Large intestine (tissue), 3 donors: ENCODE results near the gene RIMBP2. TPM values are rescaled to one million over a fixed set of nuclear protein-coding genes. Genes with fewer than 3 reads are reported as not detected.

Experiments used
- DNase-seq, 2 donors: peaks; one replicate each; pipeline versions ENCODE4 v3.0.0 to v3.0.0-alpha.2; 2013
- H3K27ac ChIP-seq: one replicate; pipeline ENCODE4 v1.5.1; 2013; ENCODE audit warnings: low read length
- H3K27me3 ChIP-seq: 2 replicates; pipeline ENCODE4 v1.6.1; 2013; ENCODE audit warnings: low read length; ENCODE audit not compliant: control insufficient read depth, insufficient read depth
- H3K36me3 ChIP-seq: 2 replicates; pipeline ENCODE4 v1.6.1; 2013; ENCODE audit warnings: low read length; ENCODE audit not compliant: control insufficient read depth, insufficient read depth
- H3K4me1 ChIP-seq: one replicate; pipeline ENCODE4 v1.6.1; 2013; ENCODE audit warnings: low read length; ENCODE audit not compliant: control insufficient read depth, insufficient read depth
- H3K4me3 ChIP-seq: one replicate; pipeline ENCODE4 v1.5.1; 2013; ENCODE audit warnings: low read length
- H3K9me3 ChIP-seq: one replicate; pipeline ENCODE4 v1.6.1; 2013; ENCODE audit warnings: mild to moderate bottlenecking, low read depth, low read length, moderate library complexity; ENCODE audit not compliant: control insufficient read depth
- WGBS: methylation state at CpG from one replicate; pipeline ENCODE4 v1.1.5; 2013; ENCODE audit warnings: low lambda C conversion rate; ENCODE audit not compliant: insufficient coverage; 5-methylcytosine and 5-hydroxymethylcytosine counted together
- polyA plus RNA-seq: library from polyadenylated mRNA; unstranded; fragments of 120-200 nt; gene quantifications from one replicate; pipeline ENCODE4 v1.2.1, GENCODE V29; 2013

Gene RIMBP2
- polyA plus RNA-seq, 1 donor, result 22.7 TPM

DNA sequence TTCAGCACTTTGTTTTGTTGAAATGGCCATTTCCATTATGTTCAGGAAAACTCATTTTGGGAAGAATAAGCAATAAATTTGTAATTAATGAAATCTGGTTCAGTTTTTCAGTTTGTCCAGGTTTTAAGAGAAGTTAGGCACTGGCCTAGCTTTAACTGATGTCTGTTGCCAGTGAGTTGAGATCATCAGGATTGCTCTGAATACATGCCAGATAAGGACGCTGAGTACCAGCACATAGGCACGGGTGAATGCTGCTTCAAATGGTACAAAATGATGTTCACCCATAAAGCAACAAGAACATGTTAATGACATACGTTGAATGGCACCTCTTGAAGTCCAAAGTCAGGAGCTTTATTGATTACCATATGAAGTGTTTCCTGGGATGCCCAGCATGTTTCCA, 331.9 kb downstream of the RIMBP2 start:
- DNase-seq, result no peak
- Histone ChIP-seq H3K4me1 (no peaks in the 10 kb centered on the region), H3K9me3 (no peaks in the 10 kb centered on the region), H3K27me3 (no peaks in the 10 kb centered on the region), H3K27ac (no peak overlapping the region), H3K36me3 (no peaks in the 10 kb centered on the region), H3K4me3 (no peak overlapping the region)
- no CpG with 5 or more reads among the region's 3 CpGs for WGBS

DNA sequence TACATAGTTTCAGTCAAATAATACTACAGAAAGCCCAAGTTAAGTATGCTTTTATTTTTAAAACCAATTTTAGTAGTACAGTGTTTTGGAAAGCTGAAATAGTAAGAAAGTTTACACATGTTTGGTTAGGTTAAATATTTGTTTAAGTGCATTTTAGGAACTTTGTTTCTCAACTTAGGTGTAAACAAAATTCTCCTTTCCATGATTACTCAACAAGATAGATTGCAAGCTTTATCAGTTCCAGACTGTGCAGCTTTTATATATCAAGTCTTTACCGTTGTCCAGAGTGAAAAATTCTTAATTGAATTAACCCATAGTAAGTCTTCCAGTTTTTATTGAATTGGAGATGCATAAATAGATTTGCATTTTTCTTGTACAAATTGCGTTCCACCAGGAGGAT, 333.3 kb downstream of the RIMBP2 start:
- H3K27me3 ChIP-seq, result no peaks in the 10 kb centered on the region
- no peak overlapping the region for H3K4me3 ChIP-seq
- WGBS, result 17% methylated on average over 1 of the region's 2 CpGs
- no peaks in the 10 kb centered on the region for H3K4me1 ChIP-seq
- H3K36me3 ChIP-seq, result no peaks in the 10 kb centered on the region
- no peak for DNase-seq
- no peaks in the 10 kb centered on the region for H3K9me3 ChIP-seq
- H3K27ac ChIP-seq, result no peak overlapping the region

DNA sequence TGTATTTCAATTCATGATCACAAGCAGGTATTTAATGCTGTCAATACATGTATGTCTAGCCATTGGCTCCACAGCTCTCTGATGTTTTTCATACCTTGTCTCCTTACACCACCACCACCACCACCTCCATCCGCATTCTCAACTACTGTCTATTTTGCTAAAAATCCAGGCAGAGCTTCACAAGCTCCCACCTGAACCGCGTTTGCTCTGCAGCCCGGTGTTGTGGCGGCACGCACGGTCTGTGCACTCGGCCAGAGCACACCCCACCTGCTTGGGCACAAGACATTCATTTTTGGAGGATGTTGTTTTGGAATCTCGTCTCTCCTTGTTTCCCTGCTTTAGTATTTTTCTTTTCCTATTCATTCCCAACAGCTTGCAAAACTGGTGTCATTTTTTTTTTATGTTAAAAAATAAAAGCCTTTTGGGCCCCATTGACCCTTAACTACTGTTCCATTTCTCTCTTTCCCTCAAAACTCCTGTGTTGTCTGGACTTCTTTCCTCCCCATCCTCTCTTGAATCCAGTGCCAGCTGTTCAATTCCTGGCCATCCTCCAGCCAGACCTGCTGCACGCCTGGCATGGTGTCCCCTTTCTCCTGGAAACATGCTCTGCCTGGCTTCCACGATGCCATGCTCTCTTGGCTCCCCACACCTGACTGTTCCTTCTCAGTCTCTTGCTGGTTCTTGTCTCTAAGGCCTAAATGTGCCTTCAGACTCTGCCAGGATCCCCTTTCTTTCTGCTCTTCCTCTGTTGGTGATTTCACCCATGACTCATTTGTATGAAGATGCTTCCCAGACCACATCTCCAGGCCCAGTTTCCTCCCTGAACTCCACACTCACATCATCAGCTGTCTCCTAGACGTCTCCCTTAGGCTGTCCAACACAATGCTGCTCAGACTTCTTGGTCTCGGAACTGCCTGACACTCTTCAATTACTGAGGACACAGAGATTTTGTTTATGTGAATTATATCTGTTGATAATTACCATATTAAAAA, 340.5 kb downstream of the RIMBP2 start:
- no peak overlapping the region for H3K27ac ChIP-seq
- H3K27me3 ChIP-seq, result peaks cover 2% of the 10 kb centered on the region
- DNase-seq, result no peak
- no peaks in the 10 kb centered on the region for H3K36me3 ChIP-seq
- H3K4me1 ChIP-seq, result no peaks in the 10 kb centered on the region
- no peak overlapping the region for H3K4me3 ChIP-seq
- no CpG with 5 or more reads among the region's 13 CpGs for WGBS
- H3K9me3 ChIP-seq, result no peaks in the 10 kb centered on the region

DNA sequence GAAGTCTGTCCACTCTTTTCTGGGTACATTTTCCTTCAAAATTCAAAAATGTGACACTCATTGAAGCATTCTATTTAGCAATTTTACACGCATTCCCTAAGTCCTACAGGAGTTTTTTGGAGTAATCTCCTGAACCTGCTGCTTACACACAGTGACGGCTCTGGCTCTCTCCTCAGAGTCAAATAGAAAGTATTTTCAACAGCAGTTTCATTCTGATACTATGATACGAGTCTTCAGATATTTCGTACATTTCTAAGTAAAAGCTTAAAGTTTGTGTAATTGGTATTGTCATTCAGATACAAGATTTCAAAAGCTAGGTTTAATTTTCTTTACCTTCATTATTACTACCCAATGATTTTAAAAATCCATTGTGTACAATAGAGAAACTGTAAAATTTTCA, 342.0 kb downstream of the RIMBP2 start:
- Histone ChIP-seq H3K27me3 (peaks cover 2% of the 10 kb centered on the region), H3K9me3 (no peaks in the 10 kb centered on the region), H3K4me3 (no peak overlapping the region), H3K36me3 (no peaks in the 10 kb centered on the region), H3K27ac (no peak overlapping the region), H3K4me1 (no peaks in the 10 kb centered on the region)
- DNase-seq, result no peak
- WGBS, result 100% methylated on average over 2 of the region's 4 CpGs

DNA sequence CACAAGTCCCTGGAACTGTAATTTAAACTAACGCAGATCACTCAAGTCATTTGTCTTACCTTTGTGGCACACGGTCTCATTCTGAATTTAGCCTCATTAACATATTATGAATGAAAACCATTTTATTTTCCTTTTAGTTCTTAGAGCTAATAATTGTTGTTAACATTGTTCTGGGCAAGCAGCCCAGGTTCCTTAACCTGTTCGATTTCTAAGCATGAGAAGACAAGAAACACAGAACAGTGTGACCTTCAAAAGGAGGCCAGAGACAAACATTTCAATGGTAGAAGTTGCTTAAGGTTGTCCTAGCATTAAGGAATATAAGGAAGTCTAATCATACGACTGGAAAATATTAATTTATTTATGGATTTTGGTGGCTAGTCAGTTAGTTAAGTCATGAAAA, 343.2 kb downstream of the RIMBP2 start:
- no peaks in the 10 kb centered on the region for H3K36me3 ChIP-seq
- peaks cover 2% of the 10 kb centered on the region for H3K27me3 ChIP-seq
- 100% methylated on average over 2 of the region's 4 CpGs for WGBS
- no peak overlapping the region for H3K4me3 ChIP-seq
- no peak for DNase-seq
- no peaks in the 10 kb centered on the region for H3K9me3 ChIP-seq
- H3K4me1 ChIP-seq, result no peaks in the 10 kb centered on the region
- H3K27ac ChIP-seq, result no peak overlapping the region

DNA sequence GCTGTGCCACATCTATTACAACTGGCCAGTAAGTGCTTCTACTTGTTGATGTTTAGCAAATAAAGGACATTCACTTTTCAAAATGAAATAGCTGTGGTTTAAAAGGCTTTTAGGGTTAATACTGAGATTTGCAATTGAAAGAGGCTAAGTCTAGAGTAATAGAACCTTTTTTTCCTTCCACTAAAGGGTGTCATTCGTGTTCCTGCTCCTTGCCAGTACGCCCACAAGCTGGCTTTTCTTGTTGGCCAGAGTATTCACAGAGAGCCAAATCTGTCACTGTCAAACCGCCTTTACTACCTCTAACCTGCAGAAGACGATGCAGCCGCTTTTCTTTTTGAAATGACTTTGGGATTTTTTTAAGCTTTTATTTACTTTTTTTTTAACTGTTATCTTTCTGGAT, 344.8 kb downstream of the RIMBP2 start:
- no peak for DNase-seq
- Histone ChIP-seq H3K4me3 (no peak overlapping the region), H3K27ac (no peak overlapping the region), H3K36me3 (no peaks in the 10 kb centered on the region), H3K9me3 (no peaks in the 10 kb centered on the region), H3K27me3 (peaks cover 2% of the 10 kb centered on the region), H3K4me1 (no peaks in the 10 kb centered on the region)
- WGBS, result 0% methylated on average over 3 of the region's 5 CpGs

DNA sequence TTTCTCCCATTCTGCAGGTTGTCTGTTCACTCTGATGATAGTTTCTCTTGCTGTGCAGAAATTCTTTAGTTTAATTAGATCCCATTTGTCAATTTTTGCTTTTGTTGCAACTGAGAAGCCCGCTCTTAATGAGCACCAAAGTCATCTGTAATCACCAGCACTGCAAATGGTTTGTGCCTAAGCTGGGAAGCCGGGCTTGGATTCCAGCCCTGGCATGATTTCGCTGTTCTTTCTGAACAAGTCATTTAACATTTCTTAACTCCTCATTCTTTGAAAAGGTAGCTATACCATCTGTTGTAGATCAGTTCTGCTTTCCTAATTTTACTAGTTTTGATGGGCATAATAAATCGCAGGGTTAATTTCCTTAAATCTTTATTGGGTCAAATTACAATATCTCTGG, 346.3 kb downstream of the RIMBP2 start:
- no peaks in the 10 kb centered on the region for H3K36me3 ChIP-seq
- peaks cover 2% of the 10 kb centered on the region for H3K27me3 ChIP-seq
- H3K4me1 ChIP-seq, result no peaks in the 10 kb centered on the region
- DNase-seq, result no peak
- H3K9me3 ChIP-seq, result no peaks in the 10 kb centered on the region
- H3K27ac ChIP-seq, result no peak overlapping the region
- no peak overlapping the region for H3K4me3 ChIP-seq
- WGBS, result 100% methylated on average over 1 of the region's 4 CpGs

DNA sequence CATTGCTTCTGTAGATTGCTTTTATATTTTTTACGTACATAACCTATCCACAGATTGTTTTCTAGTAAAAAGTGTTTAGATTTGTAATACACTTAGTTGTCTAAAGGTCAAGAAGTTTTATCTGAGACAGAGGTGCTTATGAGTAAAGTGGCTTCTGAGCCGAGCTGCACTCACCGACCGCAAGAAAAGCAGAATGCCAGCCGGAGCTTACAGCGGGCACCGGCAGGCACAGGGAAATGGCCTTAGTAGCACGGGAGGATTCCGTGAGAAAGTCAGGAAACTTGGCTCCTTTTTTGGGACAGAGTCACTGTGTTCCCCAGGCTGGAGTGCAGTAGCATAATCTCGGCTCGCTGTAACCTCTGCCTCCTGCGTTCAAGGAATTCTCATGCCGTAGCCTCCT, 348.6 kb downstream of the RIMBP2 start:
- Histone ChIP-seq H3K27me3 (no peaks in the 10 kb centered on the region), H3K27ac (no peak overlapping the region), H3K36me3 (no peaks in the 10 kb centered on the region), H3K4me3 (no peak overlapping the region), H3K4me1 (no peaks in the 10 kb centered on the region), H3K9me3 (no peaks in the 10 kb centered on the region)
- WGBS, result no CpG with 5 or more reads among the region's 13 CpGs
- no peak for DNase-seq

DNA sequence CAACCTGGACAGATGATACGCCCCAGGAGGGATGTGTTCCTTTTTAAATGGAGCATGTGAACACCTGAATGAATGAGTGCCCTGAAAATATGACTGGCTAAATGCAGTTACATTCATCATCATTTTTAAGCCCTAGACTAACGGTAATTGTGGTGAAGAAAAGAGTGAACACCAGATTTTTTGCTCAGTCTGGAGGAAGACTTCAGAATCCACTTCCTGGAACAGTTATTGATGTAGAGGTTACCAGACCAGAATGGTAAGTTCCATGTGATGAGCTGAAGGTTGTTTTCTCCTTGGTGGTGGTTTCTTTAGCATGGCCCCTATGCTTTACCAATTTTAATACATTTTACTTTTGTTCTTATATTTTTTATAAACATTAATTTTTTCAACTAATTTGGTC, 349.1 kb downstream of the RIMBP2 start:
- DNase-seq, result no peak
- Histone ChIP-seq H3K27ac (no peak overlapping the region), H3K4me3 (no peak overlapping the region), H3K27me3 (no peaks in the 10 kb centered on the region), H3K9me3 (no peaks in the 10 kb centered on the region), H3K4me1 (no peaks in the 10 kb centered on the region), H3K36me3 (no peaks in the 10 kb centered on the region)
- 100% methylated on average over 1 of the region's 2 CpGs for WGBS

DNA sequence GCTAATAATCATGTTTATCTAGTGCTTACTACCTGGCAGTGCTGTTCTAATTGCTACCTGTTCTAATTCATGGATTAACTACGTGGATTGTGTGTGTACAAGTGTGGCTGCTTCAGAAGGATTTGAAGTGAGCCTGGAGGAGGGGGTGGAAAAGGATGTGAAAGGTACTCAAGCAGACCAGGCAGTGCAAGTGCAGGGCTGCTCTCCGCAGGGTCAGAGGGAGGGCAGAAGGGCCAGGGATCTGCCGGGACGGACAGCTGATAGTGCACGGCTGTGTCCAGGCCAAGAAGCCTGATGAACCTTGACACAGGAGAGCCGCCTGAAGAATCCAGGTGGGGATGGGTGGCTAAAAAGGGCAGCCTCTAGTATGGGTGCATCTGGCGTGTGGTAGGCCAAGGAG, 349.9 kb downstream of the RIMBP2 start:
- no CpG with 5 or more reads among the region's 7 CpGs for WGBS
- DNase-seq, result no peak
- H3K4me1 ChIP-seq, result no peaks in the 10 kb centered on the region
- H3K9me3 ChIP-seq, result no peaks in the 10 kb centered on the region
- no peak overlapping the region for H3K27ac ChIP-seq
- no peak overlapping the region for H3K4me3 ChIP-seq
- no peaks in the 10 kb centered on the region for H3K36me3 ChIP-seq
- H3K27me3 ChIP-seq, result no peaks in the 10 kb centered on the region

DNA sequence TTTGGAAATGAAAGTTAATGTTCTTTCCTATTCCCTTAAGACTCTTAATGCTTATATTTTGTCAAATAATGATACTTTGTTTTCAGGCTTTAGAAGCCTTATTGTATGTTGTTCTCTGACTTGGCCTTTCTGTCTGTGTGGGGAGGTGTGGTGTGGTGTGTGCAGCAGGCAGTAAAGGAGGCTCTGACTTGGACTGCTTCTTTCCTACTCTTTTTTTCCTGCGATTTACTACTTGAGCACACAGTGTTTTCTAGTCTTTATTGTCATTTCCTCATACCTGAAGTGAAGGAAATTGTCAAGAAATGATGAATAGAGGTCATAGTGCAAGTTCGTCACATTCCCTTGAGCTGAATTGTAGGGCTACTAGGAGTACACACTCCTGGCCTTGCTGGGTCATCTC, 351.5 kb downstream of the RIMBP2 start:
- no CpG with 5 or more reads among the region's 2 CpGs for WGBS
- no peak overlapping the region for H3K4me3 ChIP-seq

More for the DNA sequence above, 351.5 kb downstream of the RIMBP2 start:
- DNase-seq, result no peak
- Histone ChIP-seq H3K27me3 (no peaks in the 10 kb centered on the region), H3K4me1 (no peaks in the 10 kb centered on the region), H3K36me3 (no peaks in the 10 kb centered on the region), H3K9me3 (no peaks in the 10 kb centered on the region), H3K27ac (no peak overlapping the region)
